ENCODE measurements around the gene PSPC1.

The PSPC1 gene

DNA sequence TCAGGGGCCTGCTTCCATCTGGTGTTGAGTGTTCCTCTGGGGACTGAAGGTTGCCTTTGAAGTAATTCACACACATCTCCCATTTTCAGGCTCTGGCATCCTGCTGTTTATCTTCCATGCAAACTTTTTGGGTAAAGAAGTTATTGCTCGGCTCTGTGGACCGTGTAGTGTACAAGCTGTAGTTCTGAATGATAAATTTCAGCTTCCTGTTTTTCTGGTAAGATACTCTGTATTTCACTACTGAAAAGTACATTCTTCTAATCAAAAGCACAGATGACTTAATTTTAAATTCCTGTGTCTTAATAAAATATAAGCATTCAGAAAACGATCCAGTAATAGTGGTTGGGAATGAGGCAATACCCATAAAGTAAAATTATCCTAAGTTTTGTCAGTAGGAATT lies 112.6 kb downstream of the PSPC1 start:
- DNase-seq, result no peak

DNA sequence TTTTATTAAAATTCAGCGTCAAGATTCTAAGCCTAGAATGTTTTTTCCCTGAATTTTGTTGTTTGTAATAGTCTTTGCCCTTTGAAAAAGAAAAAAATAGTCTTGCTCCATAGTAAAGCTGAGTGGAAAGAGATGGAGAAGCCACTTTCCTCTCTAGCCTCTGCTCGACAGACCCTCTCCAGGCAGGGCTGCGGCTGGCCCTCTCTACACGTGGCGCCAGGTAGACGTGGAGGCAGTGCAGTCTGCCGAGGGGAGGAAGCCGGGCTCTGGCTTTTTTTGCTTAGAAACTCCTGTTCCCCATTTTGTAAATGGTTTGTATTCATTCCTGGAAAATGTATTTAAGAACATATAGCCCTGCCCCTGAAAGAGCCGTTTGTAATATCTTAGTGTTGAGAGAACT lies 114.0 kb downstream of the PSPC1 start:
- no peak for DNase-seq

DNA sequence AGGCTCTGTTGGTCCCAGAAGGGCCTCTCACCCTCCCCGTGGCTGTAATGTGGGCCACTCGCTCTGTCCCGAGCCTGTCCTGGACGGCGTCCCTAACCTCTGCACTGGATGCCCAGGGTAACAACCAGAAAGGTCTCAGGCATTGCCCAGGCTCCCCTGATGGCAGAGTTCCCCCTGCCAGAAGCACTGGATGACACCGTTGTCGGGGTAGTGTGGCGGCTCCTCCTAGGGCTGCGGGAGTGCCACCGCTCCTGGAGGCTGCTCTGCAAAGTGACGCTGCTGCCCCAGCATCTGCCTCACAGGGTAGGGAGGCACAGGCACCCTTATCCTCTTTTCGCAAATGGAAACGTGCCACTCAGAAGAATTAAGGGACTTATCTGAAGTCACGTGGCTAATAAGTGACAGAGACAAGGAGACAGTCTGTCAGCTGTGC lies 117.3 kb downstream of the PSPC1 start:
- no peak for DNase-seq

DNA sequence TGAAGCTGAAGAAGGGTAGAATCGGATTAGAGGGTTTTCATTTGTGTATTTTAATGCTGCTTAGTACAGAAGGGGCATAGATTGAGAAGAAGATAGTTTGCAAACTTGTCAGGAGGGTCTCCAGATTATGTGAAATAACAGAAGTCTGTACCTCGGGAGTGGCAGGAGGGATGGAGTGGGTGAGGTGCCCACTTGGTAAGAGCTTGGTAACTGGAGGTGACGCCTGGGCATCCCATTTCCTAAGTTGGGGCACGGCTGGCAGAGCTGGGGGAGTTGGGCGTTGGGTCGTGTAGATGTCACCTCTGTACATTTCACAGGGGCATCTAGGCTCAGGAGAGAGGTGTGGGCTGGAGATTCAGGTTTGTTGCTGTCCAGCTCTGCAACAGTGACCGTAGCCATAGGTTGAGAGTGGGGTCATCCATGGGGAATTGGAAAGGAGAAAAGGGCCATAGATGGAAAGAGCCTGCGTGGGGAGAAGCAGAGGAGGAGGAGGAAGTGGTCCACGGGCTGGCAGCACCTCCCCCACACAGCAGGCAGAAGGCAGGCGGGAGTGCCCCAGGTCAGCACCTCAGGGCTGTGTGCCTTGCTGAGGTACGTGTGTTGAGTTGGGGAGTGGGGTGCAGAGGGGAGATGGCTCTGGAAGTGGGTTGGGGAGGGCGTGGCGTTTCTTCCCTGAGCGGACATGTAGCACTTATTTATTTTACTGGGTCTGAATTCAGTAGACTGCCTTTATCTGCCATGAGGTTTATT lies 118.1 kb downstream of the PSPC1 start:
- DNase-seq, result no peak

DNA sequence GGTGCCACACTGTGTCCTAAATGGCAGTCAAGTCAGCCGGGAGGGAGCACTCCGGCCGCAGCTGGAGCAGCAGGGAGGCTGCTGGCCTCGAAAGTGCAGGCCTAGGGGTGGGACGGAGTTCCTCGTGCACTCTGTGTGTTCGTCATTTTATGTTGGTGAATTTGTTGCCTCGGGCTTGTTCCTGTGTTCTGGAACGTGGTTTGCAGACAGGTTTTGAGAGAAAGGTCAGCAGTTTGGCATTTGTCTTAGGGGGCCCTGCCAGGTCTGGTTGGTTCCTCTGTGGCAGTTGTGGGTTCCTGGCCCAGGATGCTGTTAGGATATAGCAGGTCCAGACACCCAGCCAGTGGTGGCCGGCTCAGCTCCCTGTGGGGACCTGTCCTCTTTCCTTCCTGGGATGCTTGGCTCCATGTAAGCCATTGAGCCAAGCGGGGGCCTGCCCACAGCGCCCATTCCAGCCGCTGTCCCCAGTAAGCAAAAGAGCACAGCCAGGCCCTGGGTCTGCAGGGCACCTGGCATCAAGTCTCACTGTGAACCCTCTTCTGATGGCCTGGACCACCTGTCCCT lies 119.2 kb downstream of the PSPC1 start:
- no peak for DNase-seq

DNA sequence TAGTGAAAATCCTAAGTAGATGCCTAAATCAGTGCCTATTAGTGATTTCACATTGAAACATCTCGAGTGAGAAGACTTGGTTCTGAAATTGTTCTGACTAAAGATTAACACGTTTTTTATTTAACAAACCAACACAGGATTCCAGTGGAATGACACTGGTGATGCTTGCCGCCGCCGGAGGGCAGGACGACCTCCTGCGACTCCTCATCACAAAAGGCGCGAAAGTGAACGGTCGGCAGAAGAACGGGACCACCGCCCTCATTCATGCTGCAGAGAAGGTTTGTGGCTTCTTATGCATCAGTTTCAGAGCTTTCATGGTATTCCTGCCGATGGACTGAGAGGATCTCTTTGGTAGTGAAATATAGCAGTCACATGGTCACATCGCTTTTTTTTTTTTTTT lies 121.2 kb downstream of the PSPC1 start:
- no peak for DNase-seq

DNA sequence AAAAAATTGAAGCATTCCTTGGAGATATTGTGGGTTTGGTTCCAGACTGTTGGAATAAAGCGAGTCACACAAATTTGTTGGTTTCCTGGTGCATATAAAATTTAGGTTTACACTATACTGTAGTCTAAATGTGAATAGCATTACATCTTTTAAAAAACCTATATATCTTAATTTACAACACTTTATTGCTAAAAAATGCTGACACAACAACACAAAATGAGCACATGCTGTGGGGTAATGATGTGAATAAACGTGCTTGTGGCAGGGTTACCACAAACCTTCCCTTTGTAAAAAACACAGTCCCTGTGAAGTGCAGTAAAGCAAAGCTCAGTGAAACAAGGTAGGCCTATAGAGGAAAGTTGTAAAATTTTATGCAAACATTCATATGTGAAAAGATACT lies 121.6 kb downstream of the PSPC1 start:
- no peak for DNase-seq

DNA sequence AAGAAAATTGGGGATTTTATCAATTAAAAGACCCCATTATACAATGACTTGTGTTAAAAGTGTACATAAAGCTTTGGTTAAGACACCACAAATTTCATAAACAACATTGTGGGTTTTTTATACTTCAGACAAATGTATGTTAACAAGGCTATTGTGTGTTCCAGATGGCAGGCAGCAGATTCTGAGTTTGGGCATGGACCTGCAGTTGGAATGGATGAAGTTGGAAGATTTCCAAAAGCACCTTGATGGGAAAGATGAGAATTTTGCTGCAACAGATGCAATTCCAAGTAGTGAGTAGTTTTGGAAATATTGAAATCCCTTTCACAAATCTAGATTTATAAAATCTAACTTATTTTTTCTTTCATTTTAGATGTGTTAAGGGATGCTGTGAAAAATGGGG lies 123.9 kb downstream of the PSPC1 start:
- no peak for DNase-seq

DNA sequence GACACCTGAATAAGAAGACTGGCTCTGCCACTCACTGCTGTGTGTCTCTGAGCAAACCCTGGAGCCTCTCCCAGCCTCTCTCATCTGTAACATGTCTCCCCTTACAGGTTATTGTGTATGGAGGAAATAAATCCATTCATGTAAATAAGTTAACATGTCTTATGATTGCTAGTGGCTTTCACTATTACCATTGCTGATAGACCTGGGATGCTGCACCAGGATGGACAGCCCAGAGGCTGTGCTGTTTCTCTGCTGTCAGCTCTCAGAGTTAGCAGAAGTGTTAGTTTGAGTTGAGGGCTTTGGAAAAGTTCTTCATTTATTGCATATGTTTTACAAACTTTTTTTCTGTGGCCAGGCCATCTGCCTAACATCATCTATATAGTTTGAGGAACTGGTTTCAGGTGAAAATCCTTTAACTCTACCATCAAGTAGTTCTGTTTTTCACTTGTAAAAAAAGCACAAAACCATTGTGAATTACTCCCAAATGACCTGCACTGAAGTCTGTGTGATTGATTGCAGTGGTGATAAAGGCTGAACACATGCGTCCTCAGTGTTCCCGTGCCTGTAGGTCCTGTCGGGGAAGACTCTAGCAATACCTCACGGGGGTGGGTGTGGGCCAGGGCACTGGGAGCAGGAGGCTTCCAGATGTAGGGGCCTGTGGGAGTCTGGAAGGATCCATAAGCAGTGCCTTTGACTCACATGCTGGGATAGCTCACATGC lies 124.7 kb downstream of the PSPC1 start:
- DNase-seq, result no peak
